ENCODE measurements around the gene CX3CR1. TPM values are rescaled to one million over a fixed set of nuclear protein-coding genes. Genes with fewer than 3 reads are reported as not detected.
"Not testable (repeated sequence)": the region's sequence is repeated elsewhere in the genome, so short reads cannot be mapped to it uniquely, and the experiment has no call there.

The CX3CR1 gene
- total and polyA plus RNA-seq, 2 of the 4 experiments (the other 2 are of a cell fraction) = not detected

DNA sequence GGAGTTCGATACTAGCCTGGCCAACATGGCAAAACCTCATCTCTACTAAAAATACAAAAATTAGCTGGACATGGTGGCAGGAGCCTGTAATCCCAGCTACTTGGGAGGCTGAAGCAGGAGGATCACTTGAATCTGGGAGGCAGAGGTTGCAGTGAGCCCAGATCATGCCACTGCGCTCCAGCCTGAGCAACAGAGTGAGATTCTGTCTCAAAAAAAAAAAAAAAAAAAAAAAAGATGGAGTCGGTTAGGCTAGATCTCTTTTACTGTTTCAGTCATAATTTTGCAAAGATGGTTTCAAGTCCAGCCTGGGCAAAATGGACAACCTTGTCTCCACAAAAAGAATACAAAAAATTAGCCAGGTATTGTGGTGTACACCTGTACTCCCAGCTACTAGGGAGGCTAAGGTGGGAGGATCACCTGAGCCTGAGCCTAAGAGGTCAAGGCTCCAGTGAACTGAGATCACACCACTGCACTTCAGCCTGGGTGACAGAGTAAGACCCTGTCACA lies 42.4 kb upstream of the CX3CR1 start:
- H4K91ac ChIP-seq (ENCODE audit: insufficient read depth, low read depth, low read length); H3K9me3 ChIP-seq (ENCODE audit: control insufficient read depth, insufficient read depth, low read length); dilution Hi-C loops (cut with HindIII; ENCODE audit: low sequenced_read_pairs, unreplicated experiment); H2BK15ac ChIP-seq (ENCODE audit: low read depth, low read length); H3K23ac ChIP-seq (ENCODE audit: low read depth, low read length); H3K18ac ChIP-seq (ENCODE audit: low read depth, low read length); in situ Hi-C loops (cut with MboI; ENCODE audit: low sequenced_read_pairs); H2AK5ac ChIP-seq (ENCODE audit: low read depth, low read length); H2AK9ac ChIP-seq (replicated peaks; ENCODE audit: low read depth, low read length, poor library complexity); H3K79me1 ChIP-seq (ENCODE audit: low read depth in 1 of 2, low read length in 2 of 2); H3K9ac ChIP-seq (ENCODE audit: low read depth, low read length); H3K4me2 ChIP-seq (ENCODE audit: low read depth, low read length); H3K4ac ChIP-seq (ENCODE audit: low read depth, low read length); H2BK20ac ChIP-seq (ENCODE audit: low read depth, low read length); H3K9me1 ChIP-seq (ENCODE audit: insufficient read depth, low read length); H3K4me1 ChIP-seq (ENCODE audit: control insufficient read depth, insufficient read depth, low read length); H3K27me3 ChIP-seq (ENCODE audit: control insufficient read depth, insufficient read depth, low read length); H3K14ac ChIP-seq (replicated peaks; ENCODE audit: low read depth, low read length); H3K56ac ChIP-seq (ENCODE audit: extremely low read depth, insufficient read depth, low read length); H4K8ac ChIP-seq (ENCODE audit: low read depth in 2 of 2, low read length in 2 of 2); H3K36me3 ChIP-seq (ENCODE audit: control insufficient read depth, insufficient read depth, low read length); H2BK5ac ChIP-seq (ENCODE audit: low read depth, low read length, poor library complexity, severe bottlenecking); BruUV-seq (replicated peaks); CTCF ChIA-PET; POLR2A ChIA-PET (ENCODE audit: unreplicated experiment); H2BK120ac ChIP-seq (ENCODE audit: low read depth, low read length); H3K27ac ChIP-seq (ENCODE audit: insufficient read depth, low read length); H4K20me1 ChIP-seq (ENCODE audit: insufficient read depth, low read length); H3K4me3 ChIP-seq (ENCODE audit: insufficient read depth, low read depth, low read length); H4K5ac ChIP-seq (ENCODE audit: low read depth, low read length); ATAC-seq (ENCODE audit: low read depth); H2AFZ ChIP-seq (replicated peaks; ENCODE audit: low read length, poor library complexity); DNase-seq; intact Hi-C loops (cut with micrococcal nuclease): not testable (repeated sequence)
- WGBS, 2 experiments (ENCODE audit: extremely low coverage in 2 of 2, insufficient read length in 1 of 2) = no CpG with 5 or more reads among the region's 3 CpGs

DNA sequence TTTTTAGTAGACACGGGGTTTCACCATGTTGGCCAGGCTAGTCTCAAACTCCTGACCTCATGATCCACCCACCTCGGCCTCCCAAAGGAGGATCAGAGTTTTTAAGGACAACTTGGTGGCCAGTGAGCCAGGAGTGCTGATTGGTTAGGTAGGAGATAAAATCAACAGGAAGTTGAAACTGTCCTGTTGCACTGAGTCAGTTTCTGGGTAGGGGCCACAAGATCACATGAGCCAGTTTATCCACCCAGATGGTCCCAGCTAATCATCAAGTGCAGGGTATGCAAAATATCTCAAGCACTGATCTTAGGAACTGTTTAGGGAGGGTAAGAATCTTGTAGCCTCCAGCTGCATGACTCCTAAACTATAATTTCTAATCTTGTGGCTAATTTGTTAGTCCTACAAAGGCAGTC lies 41.7 kb upstream of the CX3CR1 start:
- H3K9ac ChIP-seq (ENCODE audit: low read depth, low read length); H3K36me3 ChIP-seq (ENCODE audit: control insufficient read depth, insufficient read depth, low read length); H4K8ac ChIP-seq (ENCODE audit: low read depth in 2 of 2, low read length in 2 of 2); H3K9me1 ChIP-seq (ENCODE audit: insufficient read depth, low read length); H2BK120ac ChIP-seq (ENCODE audit: low read depth, low read length); in situ Hi-C loops (cut with MboI; ENCODE audit: low sequenced_read_pairs); H3K9me3 ChIP-seq (ENCODE audit: control insufficient read depth, insufficient read depth, low read length); H4K20me1 ChIP-seq (ENCODE audit: insufficient read depth, low read length); DNase-seq; BruUV-seq (replicated peaks); H3K14ac ChIP-seq (replicated peaks; ENCODE audit: low read depth, low read length); CTCF ChIA-PET; H2BK15ac ChIP-seq (ENCODE audit: low read depth, low read length); H4K91ac ChIP-seq (ENCODE audit: insufficient read depth, low read depth, low read length); H2BK5ac ChIP-seq (ENCODE audit: low read depth, low read length, poor library complexity, severe bottlenecking); H3K4ac ChIP-seq (ENCODE audit: low read depth, low read length); H3K79me1 ChIP-seq (ENCODE audit: low read depth in 1 of 2, low read length in 2 of 2); H4K5ac ChIP-seq (ENCODE audit: low read depth, low read length); H2AK9ac ChIP-seq (replicated peaks; ENCODE audit: low read depth, low read length, poor library complexity); H3K27me3 ChIP-seq (ENCODE audit: control insufficient read depth, insufficient read depth, low read length); dilution Hi-C loops (cut with HindIII; ENCODE audit: low sequenced_read_pairs, unreplicated experiment); H3K4me3 ChIP-seq (ENCODE audit: insufficient read depth, low read depth, low read length); POLR2A ChIA-PET (ENCODE audit: unreplicated experiment); H2AFZ ChIP-seq (replicated peaks; ENCODE audit: low read length, poor library complexity); H3K27ac ChIP-seq (ENCODE audit: insufficient read depth, low read length); H3K4me2 ChIP-seq (ENCODE audit: low read depth, low read length); H3K56ac ChIP-seq (ENCODE audit: extremely low read depth, insufficient read depth, low read length); H3K18ac ChIP-seq (ENCODE audit: low read depth, low read length); intact Hi-C loops (cut with micrococcal nuclease); H2BK20ac ChIP-seq (ENCODE audit: low read depth, low read length); H2AK5ac ChIP-seq (ENCODE audit: low read depth, low read length); ATAC-seq (ENCODE audit: low read depth); H3K4me1 ChIP-seq (ENCODE audit: control insufficient read depth, insufficient read depth, low read length); H3K23ac ChIP-seq (ENCODE audit: low read depth, low read length): not testable (repeated sequence)
- WGBS, 2 experiments (ENCODE audit: extremely low coverage in 2 of 2, insufficient read length in 1 of 2) = no CpG with 5 or more reads among the region's 2 CpGs
